ENCODE results near the gene SHANK3.

The SHANK3 gene

GRCh38 chr22:50691521-50691920 lies 18.9 kb downstream of the SHANK3 start:
- peak; percentile 20; the same call in 1 of the 2 replicates for TF ChIP-seq CTCF (IDR thresholded peaks at IDR 0.05; ENCODE audit: control insufficient read depth, extremely low read depth, insufficient read depth)
- no peak for DNase-seq (ENCODE audit: low read depth)
- H3K4me3 ChIP-seq (ENCODE audit: low read depth, low read length), result no peak overlapping the region

- no peak for TF ChIP-seq CTCF (IDR thresholded peaks at IDR 0.05; ENCODE audit: control insufficient read depth, extremely low read depth, insufficient read depth)
- H3K4me3 ChIP-seq (ENCODE audit: low read depth, low read length), result no peak overlapping the region
- no peak for DNase-seq (ENCODE audit: low read depth)
Measured at GRCh38 chr22:50693462-50693861, 20.8 kb downstream of the SHANK3 start.

- DNase-seq (ENCODE audit: low read depth), result no peak
- no peak for TF ChIP-seq CTCF (IDR thresholded peaks at IDR 0.05; ENCODE audit: control insufficient read depth, extremely low read depth, insufficient read depth)
- H3K4me3 ChIP-seq (ENCODE audit: low read depth, low read length), result no peak overlapping the region
Measured at GRCh38 chr22:50694099-50694605, 21.5 kb downstream of the SHANK3 start.

- H3K4me3 ChIP-seq (ENCODE audit: low read depth, low read length), result no peak overlapping the region
- no peak for TF ChIP-seq CTCF (IDR thresholded peaks at IDR 0.05; ENCODE audit: control insufficient read depth, extremely low read depth, insufficient read depth)
- DNase-seq (ENCODE audit: low read depth), result no peak
Measured at GRCh38 chr22:50694766-50695420, 22.3 kb downstream of the SHANK3 start.

- no peak for DNase-seq (ENCODE audit: low read depth)
- no peak overlapping the region for H3K4me3 ChIP-seq (ENCODE audit: low read depth, low read length)
- no peak for TF ChIP-seq CTCF (IDR thresholded peaks at IDR 0.05; ENCODE audit: control insufficient read depth, extremely low read depth, insufficient read depth)
Measured at GRCh38 chr22:50695421-50696250, 23.0 kb downstream of the SHANK3 start.

GRCh38 chr22:50696251-50696798 lies 23.7 kb downstream of the SHANK3 start:
- H3K4me3 ChIP-seq (ENCODE audit: low read depth, low read length), result no peak overlapping the region
- no peak for DNase-seq (ENCODE audit: low read depth)
- no peak for TF ChIP-seq CTCF (IDR thresholded peaks at IDR 0.05; ENCODE audit: control insufficient read depth, extremely low read depth, insufficient read depth)

All from LNCaP clone FGC (cell line).